HCT116 (cell line): Measurements from ENCODE around the gene CNNM3.

Source experiments
- EZH2 ChIP-seq: fragments of 200-600 bp; sonication (generic); IDR thresholded peaks from 2 replicates; pipeline ENCODE4 v1.6.1; 2017; ENCODE audit warnings: antibody characterized with exemption, mixed run types
- ZFX ChIP-seq: fragments of 450-650 bp; IDR thresholded peaks from 2 replicates; pipeline ENCODE4 v1.6.1; 2017
- TF ChIP-seq, protein P1 (sequence below), 3 experiments: fragments of 200-600 bp in 1 of 3; sonication (generic) in 1 of 3; IDR thresholded peaks in 2 of 3; conservative IDR thresholded peaks in 1 of 3; 2 replicates each; pipeline ENCODE4 v1.5.1; 2012 to 2017; ENCODE audit warnings: low read depth in 2 of 3, low read length in 2 of 3, antibody characterized with exemption in 1 of 3, borderline replicate concordance in 1 of 3, control low read depth in 1 of 3, mild to moderate bottlenecking in 1 of 3, mixed read lengths in 1 of 3, mixed run types in 1 of 3, moderate library complexity in 1 of 3; ENCODE audit not compliant: insufficient read depth in 1 of 3

DNA sequence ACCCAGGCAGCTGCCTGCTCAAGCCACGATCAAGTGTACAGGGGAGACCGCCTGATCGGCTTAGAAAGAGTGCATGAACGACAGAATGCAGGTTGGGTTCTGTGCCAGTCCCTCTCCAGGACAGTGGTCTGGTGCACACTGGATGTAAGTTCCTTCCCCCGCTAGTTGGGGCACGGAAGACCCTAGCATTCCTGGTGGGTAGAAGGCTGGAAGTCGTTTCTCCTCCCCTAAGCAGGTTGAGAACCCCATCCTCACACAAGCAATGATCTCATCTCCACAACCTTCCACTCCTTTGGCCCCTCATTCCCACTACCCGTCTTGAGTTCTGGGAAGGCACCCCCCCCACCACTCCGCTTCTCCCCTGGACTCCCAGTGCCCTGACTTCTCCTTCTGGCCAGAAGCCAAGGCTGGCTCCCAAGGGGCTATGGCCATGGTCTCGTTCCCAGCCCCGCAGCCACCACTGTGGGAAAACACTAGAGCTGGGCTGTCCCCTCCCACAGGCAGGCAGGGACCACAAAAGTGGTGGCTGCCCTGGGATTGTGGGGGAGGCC is 43.1 kb downstream of the CNNM3 start:
- TF ChIP-seq ZFX (no peak), EZH2 (no peak)
- TF ChIP-seq, protein P1, sequence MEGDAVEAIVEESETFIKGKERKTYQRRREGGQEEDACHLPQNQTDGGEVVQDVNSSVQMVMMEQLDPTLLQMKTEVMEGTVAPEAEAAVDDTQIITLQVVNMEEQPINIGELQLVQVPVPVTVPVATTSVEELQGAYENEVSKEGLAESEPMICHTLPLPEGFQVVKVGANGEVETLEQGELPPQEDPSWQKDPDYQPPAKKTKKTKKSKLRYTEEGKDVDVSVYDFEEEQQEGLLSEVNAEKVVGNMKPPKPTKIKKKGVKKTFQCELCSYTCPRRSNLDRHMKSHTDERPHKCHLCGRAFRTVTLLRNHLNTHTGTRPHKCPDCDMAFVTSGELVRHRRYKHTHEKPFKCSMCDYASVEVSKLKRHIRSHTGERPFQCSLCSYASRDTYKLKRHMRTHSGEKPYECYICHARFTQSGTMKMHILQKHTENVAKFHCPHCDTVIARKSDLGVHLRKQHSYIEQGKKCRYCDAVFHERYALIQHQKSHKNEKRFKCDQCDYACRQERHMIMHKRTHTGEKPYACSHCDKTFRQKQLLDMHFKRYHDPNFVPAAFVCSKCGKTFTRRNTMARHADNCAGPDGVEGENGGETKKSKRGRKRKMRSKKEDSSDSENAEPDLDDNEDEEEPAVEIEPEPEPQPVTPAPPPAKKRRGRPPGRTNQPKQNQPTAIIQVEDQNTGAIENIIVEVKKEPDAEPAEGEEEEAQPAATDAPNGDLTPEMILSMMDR (IDR thresholded peaks at IDR 0.05 in 2 of 3, conservative IDR thresholded peaks at IDR 0.05 in 1 of 3; ENCODE audit: borderline replicate concordance in 1 of 3, insufficient read depth in 1 of 3, low read depth in 2 of 3, low read length in 2 of 3) = no peak
